GM18907 (cell line): Measurements from ENCODE around the gene ALOX12.
"Not testable (repeated sequence)": the region's sequence is repeated elsewhere in the genome, so short reads cannot be mapped to it uniquely, and the experiment has no call there.

Experiments used
- ATAC-seq: cut with Tn5 transposase; IDR thresholded peaks from one replicate; pipeline ENCODE4 v1.9.1; 2021; ENCODE audit warnings: mild to moderate bottlenecking, moderate library complexity; ENCODE audit not compliant: unreplicated experiment

ALOX12 gene, protein sequence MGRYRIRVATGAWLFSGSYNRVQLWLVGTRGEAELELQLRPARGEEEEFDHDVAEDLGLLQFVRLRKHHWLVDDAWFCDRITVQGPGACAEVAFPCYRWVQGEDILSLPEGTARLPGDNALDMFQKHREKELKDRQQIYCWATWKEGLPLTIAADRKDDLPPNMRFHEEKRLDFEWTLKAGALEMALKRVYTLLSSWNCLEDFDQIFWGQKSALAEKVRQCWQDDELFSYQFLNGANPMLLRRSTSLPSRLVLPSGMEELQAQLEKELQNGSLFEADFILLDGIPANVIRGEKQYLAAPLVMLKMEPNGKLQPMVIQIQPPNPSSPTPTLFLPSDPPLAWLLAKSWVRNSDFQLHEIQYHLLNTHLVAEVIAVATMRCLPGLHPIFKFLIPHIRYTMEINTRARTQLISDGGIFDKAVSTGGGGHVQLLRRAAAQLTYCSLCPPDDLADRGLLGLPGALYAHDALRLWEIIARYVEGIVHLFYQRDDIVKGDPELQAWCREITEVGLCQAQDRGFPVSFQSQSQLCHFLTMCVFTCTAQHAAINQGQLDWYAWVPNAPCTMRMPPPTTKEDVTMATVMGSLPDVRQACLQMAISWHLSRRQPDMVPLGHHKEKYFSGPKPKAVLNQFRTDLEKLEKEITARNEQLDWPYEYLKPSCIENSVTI

DNA sequence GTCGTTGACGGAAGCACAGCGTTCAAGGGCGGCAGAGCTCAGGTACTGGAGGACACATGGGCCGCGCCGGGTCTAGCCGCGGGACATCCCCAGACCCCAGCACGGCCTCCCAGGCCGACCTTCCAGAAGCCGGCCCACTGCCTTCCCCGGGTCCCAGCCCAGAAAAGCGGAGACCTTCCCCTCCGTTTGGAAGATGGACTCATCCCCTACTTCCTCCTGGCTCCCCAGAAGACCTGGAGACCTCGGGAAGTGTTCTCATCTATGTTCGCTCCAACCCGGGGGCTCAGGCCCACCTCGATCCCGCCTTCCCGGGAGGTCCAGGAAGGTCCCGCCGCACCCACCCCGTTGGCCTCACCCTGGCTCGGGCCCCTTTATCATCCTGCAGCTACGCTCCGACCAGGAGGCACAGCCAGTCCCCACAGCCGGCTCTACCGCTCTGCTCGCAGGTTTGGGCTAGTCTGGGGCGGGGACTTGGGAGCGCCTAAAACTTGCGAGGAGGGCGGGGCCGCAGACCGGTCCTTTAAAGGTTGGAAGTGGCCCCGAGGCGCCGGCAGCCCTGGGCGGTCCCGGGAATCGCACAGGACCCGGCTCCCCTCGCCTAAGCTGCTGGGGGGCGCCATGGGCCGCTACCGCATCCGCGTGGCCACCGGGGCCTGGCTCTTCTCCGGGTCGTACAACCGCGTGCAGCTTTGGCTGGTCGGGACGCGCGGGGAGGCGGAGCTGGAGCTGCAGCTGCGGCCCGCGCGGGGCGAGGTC, at the start of gene ALOX12:
TSS of gene ALOX12 (plus strand) at position 550 of the 756 bp plus-strand sequence. CDS start at position 619, 69 bp downstream.
- no peak for ATAC-seq

DNA sequence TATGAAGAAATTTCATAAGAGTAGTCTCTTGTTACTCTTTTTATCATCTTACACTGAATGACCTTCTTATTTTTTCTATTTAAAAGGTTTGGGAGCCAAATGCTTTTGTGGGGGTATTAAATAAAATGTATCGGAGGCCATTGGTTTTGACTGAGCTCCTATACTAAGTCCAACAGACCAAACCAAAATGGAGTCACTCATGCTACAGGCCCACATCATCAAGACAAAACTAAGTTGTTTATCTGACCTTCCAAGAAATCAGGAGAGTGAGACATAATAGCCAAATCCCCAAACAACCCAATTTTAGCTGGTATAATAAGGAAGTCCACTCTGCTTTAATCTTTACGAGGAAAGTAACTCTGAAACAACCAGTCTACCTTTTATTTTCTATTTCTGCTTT, 48.1 kb upstream of the ALOX12 start:
- ATAC-seq = no peak

DNA sequence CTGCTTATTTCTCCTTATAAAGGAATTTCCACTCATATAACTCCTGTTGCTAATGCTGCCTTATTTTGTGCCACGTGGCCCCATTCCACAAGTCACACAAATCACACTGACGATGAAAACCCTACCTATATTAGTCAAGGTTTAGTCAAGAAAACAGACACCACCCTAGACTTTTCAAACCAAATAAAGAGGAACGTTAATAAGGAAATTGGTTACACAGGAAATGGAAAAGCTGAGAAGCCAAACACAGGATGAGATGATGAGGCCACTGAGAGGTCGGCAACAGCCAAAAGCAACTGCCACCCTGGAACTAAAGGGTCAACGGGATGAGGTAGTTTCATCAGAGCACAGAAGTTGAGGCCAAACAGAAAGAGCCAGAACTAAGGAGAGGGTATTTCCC, 47.3 kb upstream of the ALOX12 start:
- ATAC-seq = no peak

DNA sequence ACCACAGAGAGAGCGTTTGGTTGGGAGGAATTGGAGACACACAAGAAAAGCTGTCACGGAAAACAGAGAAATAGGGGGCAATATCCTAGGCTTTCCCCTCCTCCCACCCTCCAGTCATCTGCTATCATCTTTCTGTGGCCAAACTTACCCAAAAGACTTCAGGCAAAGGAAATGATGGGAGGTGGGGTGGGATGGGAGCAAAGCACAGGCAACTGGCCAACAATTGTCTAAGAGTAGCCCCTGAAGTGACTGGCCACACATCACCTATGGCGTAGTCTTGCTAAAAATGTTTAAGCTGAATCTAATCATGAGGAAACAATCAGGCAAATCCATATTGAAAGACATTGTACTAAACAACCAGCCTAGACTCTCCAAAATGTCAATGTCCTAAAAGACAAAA, 46.9 kb upstream of the ALOX12 start:
- no peak for ATAC-seq

DNA sequence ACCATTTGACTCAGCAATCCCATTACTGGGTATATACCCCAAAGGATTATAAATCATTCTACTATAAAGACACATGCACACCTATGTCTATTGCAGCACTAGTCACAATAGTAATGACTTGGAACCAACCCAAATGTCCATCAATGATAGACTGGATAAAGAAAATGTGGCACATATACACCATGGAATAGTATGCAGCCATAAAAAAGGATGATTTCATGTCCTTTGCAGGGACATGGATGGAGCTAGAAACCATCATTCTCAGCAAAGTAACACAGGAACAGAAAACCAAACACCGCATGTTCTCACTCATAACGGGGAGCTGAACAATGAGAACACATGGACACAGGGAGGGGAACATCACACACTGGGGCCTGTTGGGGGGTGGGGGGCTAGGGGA, 44.9 kb upstream of the ALOX12 start:
- not testable (repeated sequence) for ATAC-seq

DNA sequence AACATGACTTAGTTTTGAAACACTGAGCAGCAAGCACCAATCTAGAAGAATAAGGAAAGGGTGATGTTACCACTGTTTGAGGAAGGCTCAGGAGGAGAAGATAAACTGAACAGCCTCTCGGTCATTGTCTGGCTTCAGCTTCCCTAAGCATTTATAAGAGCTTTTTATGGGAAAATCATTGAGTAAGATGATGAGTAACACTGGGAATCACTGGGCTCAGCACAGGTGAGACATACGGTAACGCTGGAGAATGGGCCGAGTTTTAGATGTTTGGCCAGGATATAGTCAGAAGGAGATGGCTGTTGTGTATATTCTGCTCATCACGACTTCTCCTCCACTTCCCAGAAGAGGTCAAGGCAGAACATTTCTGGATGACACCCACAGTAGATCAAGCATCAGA, 42.2 kb upstream of the ALOX12 start:
- no peak for ATAC-seq

DNA sequence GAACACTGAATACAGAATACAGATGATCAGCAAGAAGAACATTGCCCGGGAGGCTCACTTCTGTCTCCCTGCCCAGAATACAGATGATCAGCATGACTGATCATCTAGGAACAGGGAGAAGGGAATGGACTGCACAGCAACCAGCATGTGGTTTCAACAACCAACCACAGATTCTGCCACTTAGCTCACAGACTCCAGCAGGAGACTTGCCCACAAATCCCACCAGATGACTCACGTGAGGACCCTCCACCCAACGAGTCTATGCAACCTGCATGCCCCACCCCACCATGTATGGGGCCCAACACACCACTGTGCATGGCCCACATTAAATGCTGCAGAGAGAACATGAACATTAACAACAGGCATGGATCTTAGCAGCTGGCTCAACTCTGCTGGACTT, 36.1 kb upstream of the ALOX12 start:
- no peak for ATAC-seq

DNA sequence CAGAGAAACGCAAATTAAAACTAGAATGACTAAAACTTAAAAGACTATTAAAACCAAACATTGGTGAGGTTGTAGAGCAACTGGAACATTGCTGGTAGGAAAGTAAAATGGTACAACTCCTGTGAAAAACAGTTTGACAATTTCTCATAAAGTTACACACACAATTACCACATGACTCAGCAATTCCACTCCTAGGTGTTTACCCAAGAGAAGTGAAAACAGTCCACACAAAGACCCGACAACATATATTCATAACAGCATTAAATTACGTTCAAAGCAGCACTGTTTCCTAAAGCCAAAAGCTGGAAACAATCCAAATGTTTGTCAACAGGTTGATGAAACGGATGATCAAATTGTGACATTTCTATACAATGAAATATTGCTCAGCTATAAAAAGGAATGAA, 26.5 kb upstream of the ALOX12 start:
- ATAC-seq = no peak

DNA sequence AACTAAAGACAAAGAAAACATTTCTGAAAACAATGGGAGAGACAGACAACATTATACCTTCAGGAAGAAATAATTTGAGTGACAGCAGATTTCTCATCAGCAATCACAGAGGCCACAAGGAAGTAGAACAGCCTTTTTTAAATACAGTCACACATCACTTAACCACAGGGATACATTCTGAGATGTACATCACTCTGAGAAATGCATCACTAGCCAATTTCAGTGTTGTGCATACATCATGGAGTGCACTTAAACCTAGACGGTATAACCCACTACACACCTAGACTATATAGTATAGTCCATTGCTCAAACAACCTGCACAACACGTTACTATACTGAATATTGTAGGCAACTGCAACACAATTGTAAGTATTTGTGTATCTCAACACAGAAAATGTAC, 24.9 kb upstream of the ALOX12 start:
- ATAC-seq = no peak

DNA sequence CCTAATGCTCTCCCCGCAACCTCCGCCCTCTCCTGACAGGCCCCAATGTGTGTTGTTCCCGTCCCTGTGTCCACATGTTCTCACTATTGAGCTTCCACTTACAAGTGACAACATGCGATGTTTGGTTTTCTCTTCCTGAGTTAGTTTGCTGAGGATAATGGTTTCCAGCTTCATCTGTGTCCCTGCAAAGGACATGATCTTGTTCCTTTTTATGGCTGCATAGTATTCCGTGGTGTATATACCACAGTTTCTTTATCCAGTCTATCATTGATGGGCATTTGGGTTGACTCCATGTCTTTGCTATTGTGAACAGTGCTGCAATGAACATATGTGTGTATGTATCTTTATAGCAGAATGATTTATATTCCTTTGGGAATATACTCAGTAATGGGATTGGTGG, 16.4 kb upstream of the ALOX12 start:
- not testable (repeated sequence) for ATAC-seq

DNA sequence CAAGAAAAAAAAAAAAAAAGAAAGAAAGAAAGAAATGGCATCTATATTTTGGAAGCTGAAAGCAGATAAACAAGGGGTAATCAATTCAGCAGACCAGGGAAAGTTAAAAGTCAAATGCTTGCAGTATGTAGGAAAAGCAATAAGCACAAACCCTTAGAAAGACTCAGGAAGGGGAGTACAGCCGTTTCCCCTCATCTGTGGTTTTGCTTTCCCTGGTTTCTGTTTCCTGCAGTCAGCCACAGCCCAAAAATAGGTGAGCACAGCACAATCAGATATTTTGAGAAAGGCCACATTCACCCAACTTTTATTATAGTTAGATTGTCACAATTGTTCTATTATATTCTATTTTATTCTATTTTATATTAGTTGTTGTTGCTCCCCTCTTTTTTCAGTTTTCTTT, 14.4 kb upstream of the ALOX12 start:
- no peak for ATAC-seq

DNA sequence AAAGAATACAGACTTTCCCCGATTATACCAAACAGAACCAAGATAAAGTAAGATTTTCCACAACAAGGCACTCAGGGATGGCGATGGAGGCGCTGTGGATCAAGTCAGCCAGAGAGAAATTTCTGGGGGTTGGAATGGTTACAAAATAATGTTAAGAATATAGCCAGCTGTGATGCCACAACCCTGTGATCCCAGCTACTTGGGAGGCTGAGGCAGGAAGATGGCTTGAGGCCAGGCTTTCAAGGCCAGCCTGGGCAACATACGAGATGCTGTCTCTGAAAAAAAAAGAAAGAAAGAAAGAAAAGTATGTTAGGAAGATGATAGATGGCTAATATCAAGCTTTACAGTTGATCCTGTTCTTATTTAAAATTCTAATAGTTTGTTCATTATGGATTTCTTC, 10.6 kb upstream of the ALOX12 start:
- ATAC-seq = no peak

DNA sequence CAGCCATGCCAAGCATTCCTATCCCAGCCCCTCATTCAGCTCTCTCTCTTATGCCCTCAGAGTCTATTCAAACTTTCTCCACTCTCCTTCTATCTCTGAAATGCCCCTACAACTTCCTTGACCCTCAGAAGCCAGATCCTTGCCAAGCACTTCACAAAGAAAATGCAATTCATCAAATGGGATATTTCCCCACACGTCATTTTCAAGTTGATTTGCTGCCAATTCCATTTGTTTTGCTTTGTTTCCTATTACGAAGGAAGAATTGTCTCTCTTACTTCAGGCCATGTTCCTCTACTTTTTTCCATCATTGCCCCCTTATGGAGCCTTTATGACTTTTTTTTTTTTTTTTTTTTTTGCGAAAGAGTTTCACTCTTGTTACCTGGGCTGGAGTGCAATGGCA, 9.2 kb upstream of the ALOX12 start:
- ATAC-seq = no peak

DNA sequence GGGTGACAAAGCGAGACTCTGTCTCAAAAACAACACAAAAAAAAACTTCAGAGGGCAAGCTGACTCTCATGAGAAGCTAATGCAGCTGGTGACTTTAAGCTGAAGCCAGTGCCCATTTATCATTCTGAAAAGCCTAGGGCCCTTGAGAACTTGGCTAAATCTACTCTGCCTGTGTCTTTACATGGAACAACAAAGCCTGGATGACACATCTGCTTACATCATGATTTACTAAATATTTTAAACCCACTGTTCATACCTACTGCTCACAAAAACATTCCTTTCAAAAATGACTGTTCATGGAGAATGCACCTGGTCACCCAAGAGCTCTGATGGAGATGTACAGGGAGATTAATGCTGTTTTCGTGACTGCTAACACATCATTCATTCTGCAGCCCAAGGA, 6.1 kb upstream of the ALOX12 start:
- ATAC-seq = no peak

DNA sequence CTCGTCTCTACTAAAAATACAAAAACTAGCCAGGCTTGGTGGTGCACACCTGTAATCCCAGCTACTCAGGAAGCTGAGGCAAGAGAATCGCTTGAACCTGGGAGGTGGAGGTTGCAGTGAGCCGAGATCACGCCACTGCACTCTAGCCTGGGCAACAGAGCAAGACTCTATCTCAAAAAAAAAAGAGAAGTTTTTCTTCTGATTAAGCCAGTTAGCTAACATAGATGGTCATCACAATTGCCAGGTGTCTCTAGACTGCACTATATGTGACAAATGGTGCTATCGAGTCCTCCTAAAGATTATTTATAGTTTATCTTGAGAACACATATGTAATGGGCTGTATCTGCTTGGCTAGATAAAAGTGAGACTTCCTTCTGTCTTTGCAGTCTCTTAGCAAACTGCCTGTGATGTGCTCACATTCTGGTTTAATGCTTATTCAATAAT, 2.2 kb upstream of the ALOX12 start:
- ATAC-seq = not testable (repeated sequence)

DNA sequence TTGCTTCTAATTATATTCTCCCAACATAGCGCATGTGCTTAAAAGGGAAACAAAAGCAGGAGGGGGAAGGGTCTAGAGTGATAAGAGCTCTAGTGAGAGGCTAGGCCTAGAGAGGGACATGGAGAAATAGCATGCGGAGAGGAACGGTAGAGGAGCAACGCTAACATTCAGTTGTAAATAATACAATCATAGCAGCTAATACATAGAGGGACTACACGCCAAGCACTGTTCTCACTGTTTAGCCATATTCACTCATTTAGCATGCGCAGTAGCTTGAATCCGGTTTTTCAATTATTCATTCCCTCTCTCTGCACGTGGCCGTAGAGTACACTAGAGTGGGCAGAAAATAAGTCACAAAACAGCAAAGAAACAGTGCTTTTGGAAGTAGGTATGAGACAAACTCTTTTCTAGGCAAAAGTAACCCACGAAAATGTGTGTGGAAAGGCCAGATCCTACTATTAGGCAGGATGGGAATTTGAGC, 1.7 kb upstream of the ALOX12 start:
- no peak for ATAC-seq

DNA sequence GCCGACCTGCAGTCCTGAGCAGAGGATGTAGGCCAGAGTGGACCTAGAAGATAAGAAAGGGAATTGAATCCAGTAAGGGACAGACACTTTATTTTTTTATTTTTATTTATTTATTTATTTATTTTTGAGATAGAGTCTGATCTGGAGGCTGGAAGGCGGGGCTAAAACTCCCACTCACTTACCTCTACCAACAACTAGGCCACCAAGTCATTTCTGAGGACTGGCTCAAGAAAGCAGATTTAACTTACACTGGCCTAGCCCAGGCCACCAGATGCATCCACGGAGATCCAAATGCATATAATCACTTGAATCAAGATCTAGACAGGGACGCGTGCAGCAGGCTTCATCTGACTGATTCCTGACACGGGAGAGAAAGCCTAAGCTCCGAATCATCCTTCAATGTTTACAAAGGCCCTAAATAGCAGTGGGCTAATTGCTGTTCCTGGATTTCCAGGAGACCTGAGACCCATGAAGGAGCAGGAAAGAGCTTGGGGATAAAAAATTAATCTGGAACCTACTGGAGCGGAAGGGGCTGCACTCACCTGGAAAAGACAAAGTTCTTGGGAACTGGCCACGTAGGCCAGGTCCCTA, 1.1 kb upstream of the ALOX12 start:
- ATAC-seq = no peak

DNA sequence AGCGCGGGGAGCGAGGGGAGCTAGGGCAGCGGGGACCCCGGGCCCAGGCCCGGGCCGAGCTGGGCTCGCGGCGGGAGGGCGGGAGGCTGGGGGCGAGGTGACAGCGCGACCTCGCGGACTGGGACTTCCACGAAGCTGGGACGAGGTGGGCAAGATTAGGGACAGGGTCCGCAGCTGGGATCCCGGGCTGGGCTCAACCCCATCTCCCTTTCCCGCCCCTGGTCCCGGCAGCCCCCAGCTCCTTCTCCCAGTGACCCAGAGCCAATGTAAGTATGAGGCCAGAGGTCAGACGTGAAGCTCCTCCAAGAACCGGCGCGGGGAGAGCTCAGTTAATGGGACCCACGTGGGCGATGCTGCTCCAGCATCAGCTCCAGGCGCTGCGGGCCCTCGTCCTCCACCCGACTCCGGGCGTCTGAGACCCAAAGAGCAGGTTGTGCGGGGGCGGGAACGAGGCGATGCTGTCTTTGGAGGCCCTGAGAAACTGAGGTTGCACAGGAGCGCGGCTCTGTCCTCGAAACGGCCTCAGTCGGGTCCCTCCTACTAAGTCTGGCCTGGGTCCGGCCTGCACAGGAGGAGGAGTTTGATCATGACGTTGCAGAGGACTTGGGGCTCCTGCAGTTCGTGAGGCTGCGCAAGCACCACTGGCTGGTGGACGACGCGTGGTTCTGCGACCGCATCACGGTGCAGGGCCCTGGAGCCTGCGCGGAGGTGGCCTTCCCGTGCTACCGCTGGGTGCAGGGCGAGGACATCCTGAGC, 585 bp downstream of the ALOX12 start:
- ATAC-seq = no peak

DNA sequence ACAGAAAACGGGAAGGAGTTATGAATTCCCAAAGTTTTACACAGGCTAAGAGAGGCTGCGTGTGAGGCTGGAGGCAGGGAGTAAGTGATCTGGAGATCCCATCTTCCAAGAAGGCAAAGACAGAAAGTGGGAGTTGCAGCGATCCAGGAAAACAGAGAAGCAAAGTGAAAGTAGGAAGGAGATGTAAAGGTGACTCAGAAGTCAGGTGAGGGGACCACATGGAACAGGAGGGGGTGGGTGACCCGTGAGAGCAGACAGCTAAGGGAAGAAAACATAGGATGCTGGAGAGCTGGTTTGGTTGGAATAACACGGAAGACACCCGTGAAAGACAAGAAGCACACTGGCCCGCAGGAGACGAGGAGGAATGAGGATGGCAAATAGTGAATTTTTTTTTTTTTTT, 1.3 kb downstream of the ALOX12 start:
- no peak for ATAC-seq

DNA sequence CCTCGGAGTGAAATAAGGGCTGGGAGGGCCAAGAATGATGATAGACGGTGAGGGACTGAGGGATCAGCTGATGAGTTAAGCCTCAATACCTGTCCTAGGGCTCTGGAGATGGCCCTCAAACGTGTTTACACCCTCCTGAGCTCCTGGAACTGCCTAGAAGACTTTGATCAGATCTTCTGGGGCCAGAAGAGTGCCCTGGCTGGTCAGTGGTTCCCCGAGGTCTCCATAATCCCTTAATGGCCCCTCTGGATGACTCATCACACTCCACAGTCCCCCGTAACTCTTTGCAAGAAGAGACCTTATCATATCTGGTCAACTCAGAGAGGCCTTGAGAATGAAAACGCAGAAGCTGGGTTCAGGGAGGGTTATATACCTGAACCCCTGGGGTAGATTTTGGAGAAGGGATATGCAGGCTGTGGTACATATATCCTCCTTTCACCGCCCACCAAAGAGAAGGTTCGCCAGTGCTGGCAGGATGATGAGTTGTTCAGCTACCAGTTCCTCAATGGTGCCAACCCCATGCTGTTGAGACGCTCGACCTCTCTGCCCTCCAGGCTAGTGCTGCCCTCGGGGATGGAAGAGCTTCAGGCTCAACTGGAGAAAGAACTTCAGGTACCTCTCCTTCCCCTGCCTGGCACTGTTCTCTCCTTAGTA, 3.1 kb downstream of the ALOX12 start:
- ATAC-seq = no peak
